ENCODE results near the gene PEX10.

DNA sequence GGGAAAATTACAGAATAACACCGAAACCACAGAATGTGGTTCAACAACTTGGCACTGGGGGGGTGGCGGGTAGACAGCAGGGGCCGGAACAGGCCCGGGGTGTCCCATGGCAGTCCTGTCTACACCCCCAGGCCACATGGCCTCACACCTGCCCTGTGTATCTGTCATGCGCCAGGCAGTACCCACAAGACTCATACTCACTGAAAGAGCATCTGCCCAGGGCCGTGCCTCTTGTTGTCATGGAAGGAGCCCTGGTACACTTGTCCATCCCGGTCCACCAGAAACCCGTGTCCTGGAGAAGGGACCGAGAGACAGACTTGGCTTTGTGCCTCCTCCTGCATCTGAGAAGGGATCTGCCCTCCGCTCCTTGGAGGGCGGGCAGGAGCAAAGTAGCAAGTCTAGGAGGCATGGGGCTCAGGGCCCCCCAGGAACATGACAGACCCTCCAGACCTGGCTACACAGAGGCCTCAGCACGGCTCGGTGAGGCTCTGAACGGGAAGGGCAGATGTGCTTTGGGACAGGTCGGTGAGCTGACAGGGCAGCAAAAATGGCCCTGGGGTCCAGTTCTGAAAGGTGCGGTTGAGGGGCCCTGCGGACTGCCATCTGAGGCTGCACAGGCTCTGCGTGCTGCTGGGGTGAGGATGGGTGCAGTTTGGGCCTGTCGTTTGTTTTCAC lies 26.6 kb downstream of the PEX10 start:
- TF ChIP-seq GATA2 (IDR thresholded peaks at IDR 0.05; ENCODE audit: low read depth, low read length) (no peak), GATA3 (IDR thresholded peaks at IDR 0.05; ENCODE audit: low read depth, low read length) (no peak)

All from SH-SY5Y (cell line).